ENCODE results near the gene TBC1D16.
"Not testable (repeated sequence)": the region's sequence is repeated elsewhere in the genome, so short reads cannot be mapped to it uniquely, and the experiment has no call there.

Gene TBC1D16

GRCh38 chr17:79971651-79972050 is 64.0 kb downstream of the TBC1D16 start:
- no peak for DNase-seq

GRCh38 chr17:79970576-79971068 is 65.0 kb downstream of the TBC1D16 start:
- peak; percentile 33 for DNase-seq

- DNase-seq: no peak
Observed at GRCh38 chr17:79969906-79970305, 65.8 kb downstream of the TBC1D16 start.

- no peak for DNase-seq
Observed at GRCh38 chr17:79968116-79968515, 67.6 kb downstream of the TBC1D16 start.

GRCh38 chr17:79966681-79967080 is 69.0 kb downstream of the TBC1D16 start:
- no peak for DNase-seq

- no peak for DNase-seq
Observed at GRCh38 chr17:79965806-79966205, 69.9 kb downstream of the TBC1D16 start.

- not testable (repeated sequence) for DNase-seq
Observed at GRCh38 chr17:79962467-79962866, 73.2 kb downstream of the TBC1D16 start.

- DNase-seq: not testable (repeated sequence)
Observed at GRCh38 chr17:79961567-79961966, 74.1 kb downstream of the TBC1D16 start.

GRCh38 chr17:79960788-79961522 is 74.7 kb downstream of the TBC1D16 start:
- no peak for DNase-seq

GRCh38 chr17:79959042-79959441 is 76.6 kb downstream of the TBC1D16 start:
- no peak for DNase-seq

- no peak for DNase-seq
Observed at GRCh38 chr17:79956853-79957252, 78.8 kb downstream of the TBC1D16 start.

- not testable (repeated sequence) for DNase-seq
Observed at GRCh38 chr17:79956441-79956735, 79.3 kb downstream of the TBC1D16 start.

- DNase-seq: no peak
Observed at GRCh38 chr17:79955691-79956440, 79.8 kb downstream of the TBC1D16 start.

GRCh38 chr17:79955167-79955549 is 80.5 kb downstream of the TBC1D16 start:
- DNase-seq: no peak

- DNase-seq: no peak
Observed at GRCh38 chr17:79954281-79955166, 81.1 kb downstream of the TBC1D16 start.

GRCh38 chr17:79953335-79953734 is 82.3 kb downstream of the TBC1D16 start:
- DNase-seq: no peak

- DNase-seq: no peak
Observed at GRCh38 chr17:79952901-79953300, 82.8 kb downstream of the TBC1D16 start.

GRCh38 chr17:79952265-79952877 is 83.3 kb downstream of the TBC1D16 start:
- no peak for DNase-seq

- no peak for DNase-seq
Observed at GRCh38 chr17:79951361-79952264, 84.1 kb downstream of the TBC1D16 start.

- no peak for DNase-seq
Observed at GRCh38 chr17:79950751-79951150, 84.9 kb downstream of the TBC1D16 start.

GRCh38 chr17:79950306-79950705 is 85.4 kb downstream of the TBC1D16 start:
- DNase-seq: no peak
